GM13977 (cell line): ENCODE data around the gene IFIH1.

Experiments
- DNase-seq: peaks from one replicate; pipeline ENCODE4 v3.0.0; 2012; ENCODE audit warnings: low spot score
- CTCF ChIP-seq: IDR thresholded peaks from 2 replicates; pipeline ENCODE4 v1.5.1; 2012; ENCODE audit warnings: mild to moderate bottlenecking, control low read depth; ENCODE audit not compliant: insufficient read depth; ENCODE audit errors: extremely low read depth, missing control alignments
- in situ Hi-C: fragments of 300-500 bp; cut with MboI; formaldehyde crosslinking; loops from one replicate; pipeline ENCODE4 v1.12.0; 2022; ENCODE audit warnings: low sequenced_read_pairs, low pct_unique_long_range_greater_than_20kb, mixed read lengths, inconsistent platforms; ENCODE audit not compliant: unreplicated experiment

Gene IFIH1

GRCh38 chr2:162232027-162232426, 86.5 kb downstream of the IFIH1 start:
- no peak for TF ChIP-seq CTCF
- in situ Hi-C loops: no loop called here
- no peak for DNase-seq

- in situ Hi-C loops: no loop called here
- DNase-seq: no peak
- TF ChIP-seq CTCF: no peak
Observed at GRCh38 chr2:162230761-162231160, 87.7 kb downstream of the IFIH1 start.

GRCh38 chr2:162226836-162227235, 91.6 kb downstream of the IFIH1 start:
- DNase-seq: no peak
- TF ChIP-seq CTCF: no peak
- in situ Hi-C loops: loop anchor here (5.0 kb wide), 1 partner anchor 70 kb away; no protein-coding TSS in a partner anchor

GRCh38 chr2:162221064-162221463, 97.4 kb downstream of the IFIH1 start:
- peak; percentile 56 for DNase-seq
- TF ChIP-seq CTCF: peak; percentile 91
- in situ Hi-C loops: no loop called here

GRCh38 chr2:162220368-162220767, 98.1 kb downstream of the IFIH1 start:
- DNase-seq: no peak
- in situ Hi-C loops: no loop called here
- TF ChIP-seq CTCF: no peak

- in situ Hi-C loops: no loop called here
- TF ChIP-seq CTCF: no peak
- DNase-seq: no peak
Observed at GRCh38 chr2:162219426-162219825, 99.1 kb downstream of the IFIH1 start.

- TF ChIP-seq CTCF: no peak
- no peak for DNase-seq
- in situ Hi-C loops: no loop called here
Observed at GRCh38 chr2:162217598-162217997, 100.9 kb downstream of the IFIH1 start.
